ENCODE measurements around the gene ZFP57. TPM values are rescaled to one million over a fixed set of nuclear protein-coding genes. Genes with fewer than 3 reads are reported as not detected.

ZFP57 gene
- total and polyA plus RNA-seq, 4 experiments from 2014 or later, result 2.4 to 3.0 TPM; not detected in 2

DNA sequence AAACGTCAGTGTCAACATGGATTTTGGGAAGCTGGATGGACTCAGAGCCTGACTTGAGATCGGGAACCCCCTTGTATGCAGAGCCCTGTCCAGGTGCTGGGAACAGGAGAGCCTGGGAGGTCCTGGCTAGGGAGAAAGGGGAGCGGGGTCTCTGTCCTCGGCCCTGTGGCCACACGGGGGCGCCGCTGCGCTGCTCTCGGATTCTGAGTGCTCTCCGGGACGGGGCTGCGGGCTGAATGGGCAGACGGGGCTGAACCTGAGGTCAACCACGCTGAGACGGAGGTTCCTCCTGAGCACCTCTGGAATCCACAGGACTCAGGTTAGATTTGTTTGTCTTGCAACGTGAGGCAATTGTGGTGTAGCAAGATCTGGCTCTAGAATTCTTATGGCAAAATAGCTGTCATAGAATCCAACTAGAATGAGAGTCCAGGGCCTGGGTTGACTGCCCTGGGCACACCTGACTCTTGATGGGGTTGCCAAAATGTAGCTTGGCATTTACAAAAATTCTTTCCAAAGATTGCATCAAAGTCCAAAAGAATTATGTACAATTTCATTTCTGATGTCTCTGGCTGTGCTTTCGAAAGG, 21.7 kb upstream of the ZFP57 start:
- peak in 3 of 5 donors; percentile 64 to 71 (median 68) for DNase-seq
- ChIA-PET POLR2A (ENCODE audit: partially characterized antibody) (interaction anchor here (1.0 kb wide), 1 partner anchor 132 kb away, joined by 3 read pairs; no protein-coding TSS in a partner anchor), CTCF (ENCODE audit: partially characterized antibody) (interaction anchor here (0.7 to 2.6 kb wide), 12 partner anchors 14 to 133 kb away, joined by 3 to 23 read pairs (median 4); no protein-coding TSS in a partner anchor)
- Mint-ChIP-seq H3K27ac (peak overlapping the region in 1 of 7 donors; percentile 45), H3K4me1 (peaks cover 21 to 28% (median 23%) of the 10 kb centered on the region in 4 donors), H3K4me3 (peak overlapping the region in 1 of 8 donors; percentile 30), H3K36me3 (no peaks in the 10 kb centered on the region), H3K9me3 (peaks cover 0 to 2% (median 0%) of the 10 kb centered on the region in 8 donors), H3K27me3 (peaks cover 9 to 25% of the 10 kb centered on the region in 2 donors)
- H3K27me3 ChIP-seq (ENCODE audit: insufficient read depth, low read length), result no peaks in the 10 kb centered on the region
- H3K27ac ChIP-seq (ENCODE audit: low read depth, low read length), result no peak overlapping the region
- H3K4me1 ChIP-seq (ENCODE audit: insufficient read depth, low read length), result peaks cover 26% of the 10 kb centered on the region
- no peaks in the 10 kb centered on the region for H3K36me3 ChIP-seq (ENCODE audit: insufficient read depth, low read length)
- H3K9me3 ChIP-seq (ENCODE audit: control insufficient read depth in 1 of 2, low read length in 2 of 2), result no peaks in the 10 kb centered on the region
- intact Hi-C loops (cut with micrococcal nuclease), result no loop called here
- no peak overlapping the region for H3K4me3 ChIP-seq (ENCODE audit: low read length in 2 of 2)

DNA sequence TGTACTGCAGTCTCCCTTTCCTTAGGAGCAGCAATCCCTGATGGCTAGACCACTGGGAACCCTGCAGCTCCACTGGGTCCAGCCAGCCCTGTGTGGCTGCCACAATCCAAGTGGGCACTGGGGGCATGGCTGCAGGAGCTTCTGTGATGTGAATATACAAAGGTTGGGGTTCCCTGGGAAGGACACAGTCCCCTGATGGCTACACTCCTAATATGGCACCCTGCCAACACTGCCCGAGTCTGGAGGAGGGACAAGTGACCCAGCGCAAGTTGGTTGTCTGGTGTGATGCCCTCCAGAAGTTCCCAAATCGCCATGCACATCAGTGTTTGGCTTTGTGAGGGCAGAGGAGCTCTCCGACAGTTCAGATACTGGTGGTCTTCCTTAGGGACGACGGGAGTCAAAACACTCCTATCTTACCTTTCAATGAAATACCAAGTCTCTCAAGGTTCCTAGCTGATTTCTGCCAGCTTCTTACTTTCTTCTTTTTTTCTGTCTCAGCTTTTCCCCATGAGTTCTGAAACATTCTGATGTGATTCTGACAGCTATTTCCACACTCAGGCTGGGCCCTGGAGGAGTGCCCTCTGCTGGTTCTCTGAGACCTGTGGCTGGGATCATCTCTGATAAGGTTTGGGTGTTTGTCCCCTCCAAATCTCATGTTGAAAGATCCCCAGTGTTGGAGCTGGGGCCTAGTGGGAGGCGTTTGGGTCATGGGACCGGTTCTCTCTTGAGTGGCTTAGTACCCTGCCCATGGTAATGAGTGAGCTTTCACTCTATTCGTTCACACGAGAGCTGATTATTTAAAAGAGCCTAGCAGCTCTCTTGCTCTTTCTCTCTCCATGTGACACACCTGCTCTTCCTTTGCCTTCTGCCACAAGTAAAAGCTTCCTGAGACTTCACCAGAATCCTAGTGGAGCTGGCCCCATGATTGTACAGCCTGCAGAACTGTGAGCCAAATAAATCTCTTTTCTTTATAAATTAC, 15.5 kb upstream of the ZFP57 start:
- intact Hi-C loops (cut with micrococcal nuclease), result no loop called here
- Histone ChIP-seq H3K4me3 (ENCODE audit: low read length in 2 of 2) (no peak overlapping the region), H3K36me3 (ENCODE audit: insufficient read depth, low read length) (no peaks in the 10 kb centered on the region), H3K4me1 (ENCODE audit: insufficient read depth, low read length) (no peaks in the 10 kb centered on the region), H3K27me3 (ENCODE audit: insufficient read depth, low read length) (no peaks in the 10 kb centered on the region), H3K9me3 (ENCODE audit: control insufficient read depth in 1 of 2, low read length in 2 of 2) (no peaks in the 10 kb centered on the region), H3K27ac (ENCODE audit: low read depth, low read length) (no peak overlapping the region)
- Mint-ChIP-seq H3K36me3 (no peaks in the 10 kb centered on the region), H3K4me3 (no peak overlapping the region), H3K27ac (no peak overlapping the region), H3K9me3 (peaks cover 0 to 12% (median 4%) of the 10 kb centered on the region in 8 donors), H3K4me1 (no peaks in the 10 kb centered on the region), H3K27me3 (peaks cover 2 to 15% of the 10 kb centered on the region in 2 donors)
- no peak for DNase-seq
- ChIA-PET CTCF (ENCODE audit: partially characterized antibody) (interaction anchor here (1.1 to 2.2 kb wide), 7 partner anchors 10 to 139 kb away, joined by 3 to 10 read pairs (median 6); no protein-coding TSS in a partner anchor), POLR2A (ENCODE audit: partially characterized antibody) (interaction anchor here (0.9 to 1.6 kb wide), 3 partner anchors 12 to 56 kb away, joined by 3 to 8 read pairs (median 3); no protein-coding TSS in a partner anchor)

DNA sequence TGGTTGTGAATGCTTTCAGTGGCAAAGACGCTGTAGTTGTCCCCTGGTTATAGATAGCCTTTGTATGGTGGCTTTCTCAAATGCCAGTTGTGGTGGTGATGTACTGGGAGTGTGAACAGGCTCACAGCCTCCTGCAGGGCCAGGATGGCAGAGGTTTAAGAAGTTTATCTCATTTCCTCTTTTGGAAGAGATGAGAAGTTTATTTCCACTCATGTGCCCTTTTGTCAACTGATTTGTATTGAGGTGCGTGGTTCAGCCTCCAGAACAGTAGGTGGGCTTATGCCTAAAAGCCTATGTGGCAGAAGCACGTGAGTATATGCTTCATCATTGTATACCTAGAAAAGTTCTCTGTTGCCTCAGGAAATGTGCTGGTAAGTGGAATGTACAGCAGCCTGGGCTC, 13.7 kb upstream of the ZFP57 start:
- Histone ChIP-seq H3K4me3 (ENCODE audit: low read length in 2 of 2) (no peak overlapping the region), H3K27me3 (ENCODE audit: insufficient read depth, low read length) (no peaks in the 10 kb centered on the region), H3K9me3 (ENCODE audit: control insufficient read depth in 1 of 2, low read length in 2 of 2) (no peaks in the 10 kb centered on the region), H3K36me3 (ENCODE audit: insufficient read depth, low read length) (no peaks in the 10 kb centered on the region), H3K27ac (ENCODE audit: low read depth, low read length) (no peak overlapping the region), H3K4me1 (ENCODE audit: insufficient read depth, low read length) (no peaks in the 10 kb centered on the region)
- ChIA-PET POLR2A (ENCODE audit: partially characterized antibody) (no interaction called here), CTCF (ENCODE audit: partially characterized antibody) (interaction anchor here (0.7 to 1.2 kb wide), 2 partner anchors 11 to 45 kb away, joined by 3 read pairs; no protein-coding TSS in a partner anchor)
- Mint-ChIP-seq H3K4me3 (no peak overlapping the region), H3K27ac (no peak overlapping the region), H3K27me3 (peaks cover 2 to 5% of the 10 kb centered on the region in 2 donors), H3K4me1 (no peaks in the 10 kb centered on the region), H3K9me3 (peaks cover 0 to 12% (median 4%) of the 10 kb centered on the region in 8 donors), H3K36me3 (no peaks in the 10 kb centered on the region)
- DNase-seq, result no peak
- intact Hi-C loops (cut with micrococcal nuclease), result no loop called here

DNA sequence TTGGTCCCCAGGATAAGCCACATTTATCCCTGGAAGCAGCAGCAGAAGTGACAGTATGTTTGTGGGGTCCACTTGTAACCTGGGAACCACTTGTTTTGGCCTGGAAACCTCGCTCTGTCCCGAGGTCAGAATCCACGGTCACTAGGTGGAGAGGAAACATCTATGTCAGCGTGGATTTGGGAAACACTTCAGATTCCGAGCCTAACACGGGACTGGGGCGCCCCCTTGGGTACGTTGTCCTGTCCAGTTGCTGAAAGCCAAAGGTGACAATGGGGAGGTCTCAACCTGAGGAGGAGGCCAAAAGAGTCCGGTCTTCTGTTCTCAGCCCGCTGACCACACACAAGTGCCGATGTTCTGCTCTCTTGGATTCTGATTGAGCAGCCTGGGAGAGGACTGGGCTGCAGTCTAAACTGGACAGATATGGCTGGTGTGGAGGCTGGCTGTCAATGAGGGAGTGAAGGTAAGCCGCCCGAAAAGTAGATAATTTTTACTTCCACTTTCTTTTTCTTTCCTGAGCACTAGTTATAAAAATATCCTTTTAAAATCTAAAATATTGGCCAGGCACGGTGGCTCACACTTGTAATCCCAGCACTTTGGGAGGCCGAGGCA, 4.9 kb upstream of the ZFP57 start:
- H3K27ac ChIP-seq (ENCODE audit: low read depth, low read length), result no peak overlapping the region
- no peak overlapping the region for H3K4me3 ChIP-seq (ENCODE audit: low read length in 2 of 2)
- CTCF ChIA-PET (ENCODE audit: partially characterized antibody), result no interaction called here
- peak overlapping the region in 1 of 7 donors; percentile 53 for H3K27ac Mint-ChIP-seq
- H3K4me1 ChIP-seq (ENCODE audit: insufficient read depth, low read length), result no peaks in the 10 kb centered on the region
- peaks cover 0 to 2% (median 0%) of the 10 kb centered on the region in 8 donors for H3K9me3 Mint-ChIP-seq
- intact Hi-C loops (cut with micrococcal nuclease), result no loop called here
- POLR2A ChIA-PET (ENCODE audit: partially characterized antibody), result no interaction called here
- peaks cover 0 to 7% of the 10 kb centered on the region in 2 donors for H3K27me3 Mint-ChIP-seq
- H3K36me3 Mint-ChIP-seq, result no peaks in the 10 kb centered on the region
- no peak overlapping the region for H3K4me3 Mint-ChIP-seq
- H3K4me1 Mint-ChIP-seq, result peaks cover 0 to 10% (median 8%) of the 10 kb centered on the region in 4 donors
- DNase-seq, result no peak
- no peaks in the 10 kb centered on the region for H3K27me3 ChIP-seq (ENCODE audit: insufficient read depth, low read length)
- H3K36me3 ChIP-seq (ENCODE audit: insufficient read depth, low read length), result no peaks in the 10 kb centered on the region
- no peaks in the 10 kb centered on the region for H3K9me3 ChIP-seq (ENCODE audit: control insufficient read depth in 1 of 2, low read length in 2 of 2)

DNA sequence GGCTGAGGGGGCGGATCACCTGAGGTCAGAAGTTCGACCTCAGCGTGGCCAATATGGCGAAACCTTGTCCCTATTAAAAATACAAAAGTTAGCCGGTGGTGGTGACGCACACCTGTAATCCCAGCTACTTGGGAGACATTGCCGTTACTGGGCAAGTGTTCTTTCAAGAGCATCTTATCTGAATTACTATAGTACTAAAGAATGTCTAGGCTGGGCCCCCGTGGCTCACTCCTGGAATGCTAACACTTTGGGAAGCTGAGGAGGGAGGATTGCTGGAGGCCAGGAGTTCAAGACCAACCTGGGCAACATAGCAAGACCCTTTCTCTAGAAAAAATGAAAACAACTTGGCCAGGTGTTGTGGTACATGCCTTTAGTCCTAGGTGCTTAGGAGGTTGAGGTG, 859 bp upstream of the ZFP57 start:
- no peaks in the 10 kb centered on the region for H3K9me3 ChIP-seq (ENCODE audit: control insufficient read depth in 1 of 2, low read length in 2 of 2)
- H3K27me3 Mint-ChIP-seq, result peaks cover 0 to 12% of the 10 kb centered on the region in 2 donors
- H3K4me3 ChIP-seq (ENCODE audit: low read length in 2 of 2), result no peak overlapping the region
- DNase-seq, result no peak
- H3K4me1 ChIP-seq (ENCODE audit: insufficient read depth, low read length), result peaks cover 4% of the 10 kb centered on the region
- intact Hi-C loops (cut with micrococcal nuclease), result no loop called here
- ChIA-PET CTCF (ENCODE audit: partially characterized antibody) (interaction anchor here (0.6 kb wide), 1 partner anchor 11 kb away, joined by 4 read pairs; no protein-coding TSS in a partner anchor), POLR2A (ENCODE audit: partially characterized antibody) (no interaction called here)
- H3K27ac ChIP-seq (ENCODE audit: low read depth, low read length), result no peak overlapping the region
- H3K4me1 Mint-ChIP-seq, result peaks cover 5 to 28% (median 10%) of the 10 kb centered on the region in 4 donors
- H3K36me3 ChIP-seq (ENCODE audit: insufficient read depth, low read length), result no peaks in the 10 kb centered on the region
- H3K27me3 ChIP-seq (ENCODE audit: insufficient read depth, low read length), result no peaks in the 10 kb centered on the region
- H3K4me3 Mint-ChIP-seq, result no peak overlapping the region
- H3K9me3 Mint-ChIP-seq, result peaks cover 0 to 2% (median 0%) of the 10 kb centered on the region in 8 donors
- H3K27ac Mint-ChIP-seq, result no peak overlapping the region
- H3K36me3 Mint-ChIP-seq, result no peaks in the 10 kb centered on the region

DNA sequence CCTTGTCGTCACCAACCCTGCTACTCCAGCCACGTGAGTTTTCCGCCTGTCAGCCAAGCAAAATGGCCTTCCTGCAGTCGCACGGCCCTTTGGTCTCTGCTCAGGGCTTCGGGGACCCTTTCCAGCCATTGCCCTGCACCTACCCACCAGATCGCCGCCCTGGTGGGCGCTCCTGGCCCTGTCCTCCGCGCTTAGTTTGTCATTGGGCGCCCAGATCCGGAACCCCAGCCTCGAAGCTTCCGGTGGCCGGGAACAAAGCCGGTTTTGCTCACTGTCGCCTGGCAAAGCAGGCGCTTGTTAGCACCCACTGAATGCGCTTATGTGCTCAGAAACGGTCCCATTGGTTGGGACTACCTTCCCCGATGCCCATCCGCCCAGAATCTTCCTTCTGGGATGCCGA, 536 bp downstream of the ZFP57 start:
- H3K4me3 Mint-ChIP-seq, result peak overlapping the region in 4 of 8 donors; percentile 79 to 87 (median 82)
- CTCF ChIA-PET (ENCODE audit: partially characterized antibody), result no interaction called here

More for the DNA sequence above, 536 bp downstream of the ZFP57 start:
- Histone ChIP-seq H3K4me3 (ENCODE audit: low read length in 2 of 2) (no peak overlapping the region), H3K27me3 (ENCODE audit: insufficient read depth, low read length) (no peaks in the 10 kb centered on the region), H3K4me1 (ENCODE audit: insufficient read depth, low read length) (peaks cover 6% of the 10 kb centered on the region), H3K9me3 (ENCODE audit: control insufficient read depth in 1 of 2, low read length in 2 of 2) (no peaks in the 10 kb centered on the region), H3K36me3 (ENCODE audit: insufficient read depth, low read length) (no peaks in the 10 kb centered on the region), H3K27ac (ENCODE audit: low read depth, low read length) (no peak overlapping the region)
- POLR2A ChIA-PET (ENCODE audit: partially characterized antibody), result no interaction called here
- Mint-ChIP-seq H3K27me3 (peaks cover 0 to 12% of the 10 kb centered on the region in 2 donors), H3K9me3 (peaks cover 0 to 2% (median 0%) of the 10 kb centered on the region in 8 donors), H3K4me1 (peaks cover 8 to 36% (median 10%) of the 10 kb centered on the region in 4 donors), H3K36me3 (no peaks in the 10 kb centered on the region), H3K27ac (peak overlapping the region in 1 of 7 donors; percentile 81)
- DNase-seq, result no peak
- intact Hi-C loops (cut with micrococcal nuclease), result no loop called here
